SW 1271 (cell line): ENCODE measurements around the gene UNC13D.
"Not testable (repeated sequence)": the region's sequence is repeated elsewhere in the genome, so short reads cannot be mapped to it uniquely, and the experiment has no call there.

ENCODE experiments used
- DNase-seq, 2 experiments: peaks; one replicate each; lab custom pipeline; 2025; lab: John Stamatoyannopoulos, UW

Gene UNC13D

DNA sequence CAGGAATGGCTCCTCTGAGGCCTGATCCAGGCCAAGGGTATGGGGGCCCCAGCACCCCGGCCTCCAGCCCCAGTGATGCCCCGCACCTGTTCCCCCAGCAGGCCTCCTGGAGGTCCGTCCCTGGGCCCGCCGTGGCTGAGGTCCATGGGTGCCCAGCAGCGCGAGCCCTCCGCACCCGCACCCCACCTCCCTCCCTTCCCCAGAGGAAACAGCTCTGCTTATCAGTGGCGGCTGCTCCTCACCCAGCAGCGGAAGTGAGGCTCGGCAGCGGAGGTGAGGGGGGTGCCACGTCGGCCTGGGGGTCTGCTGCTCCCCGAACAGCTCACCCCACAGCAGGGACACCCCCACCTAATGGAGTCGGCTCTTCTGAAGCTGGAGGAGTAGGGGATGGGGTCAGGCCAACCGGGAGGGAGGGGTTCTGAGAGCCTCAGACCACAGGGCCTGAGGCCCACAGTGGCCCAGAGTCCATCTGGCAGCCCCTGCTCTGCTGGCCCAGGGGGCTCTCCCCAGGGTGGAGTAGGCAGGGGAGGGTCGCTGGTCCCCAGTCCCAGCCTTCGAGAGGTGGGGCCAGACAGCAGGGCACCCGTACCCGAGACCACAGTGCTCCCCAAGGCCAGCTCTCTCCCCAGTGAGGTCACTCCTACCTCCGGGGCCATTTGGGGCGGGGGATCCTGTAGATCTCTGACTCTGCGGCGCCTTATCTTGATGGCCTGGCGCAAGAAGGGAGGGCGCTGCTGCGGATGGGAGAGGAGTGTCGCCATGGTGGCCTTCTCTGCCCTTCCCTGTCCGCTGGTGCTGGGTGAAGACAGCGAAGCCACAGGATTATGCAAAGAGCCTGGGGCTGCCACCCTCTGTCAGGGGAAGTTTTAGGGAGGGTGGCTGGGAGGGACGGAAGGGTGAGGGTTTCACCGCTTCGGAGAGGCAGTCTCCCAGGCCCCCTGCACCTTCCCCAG is at the start of gene UNC13D:
TSS of gene UNC13D (minus strand) at position 828 of the 953 bp plus-strand sequence. CDS start at position 761, 67 bp downstream.
- DNase-seq, result no peak

DNA sequence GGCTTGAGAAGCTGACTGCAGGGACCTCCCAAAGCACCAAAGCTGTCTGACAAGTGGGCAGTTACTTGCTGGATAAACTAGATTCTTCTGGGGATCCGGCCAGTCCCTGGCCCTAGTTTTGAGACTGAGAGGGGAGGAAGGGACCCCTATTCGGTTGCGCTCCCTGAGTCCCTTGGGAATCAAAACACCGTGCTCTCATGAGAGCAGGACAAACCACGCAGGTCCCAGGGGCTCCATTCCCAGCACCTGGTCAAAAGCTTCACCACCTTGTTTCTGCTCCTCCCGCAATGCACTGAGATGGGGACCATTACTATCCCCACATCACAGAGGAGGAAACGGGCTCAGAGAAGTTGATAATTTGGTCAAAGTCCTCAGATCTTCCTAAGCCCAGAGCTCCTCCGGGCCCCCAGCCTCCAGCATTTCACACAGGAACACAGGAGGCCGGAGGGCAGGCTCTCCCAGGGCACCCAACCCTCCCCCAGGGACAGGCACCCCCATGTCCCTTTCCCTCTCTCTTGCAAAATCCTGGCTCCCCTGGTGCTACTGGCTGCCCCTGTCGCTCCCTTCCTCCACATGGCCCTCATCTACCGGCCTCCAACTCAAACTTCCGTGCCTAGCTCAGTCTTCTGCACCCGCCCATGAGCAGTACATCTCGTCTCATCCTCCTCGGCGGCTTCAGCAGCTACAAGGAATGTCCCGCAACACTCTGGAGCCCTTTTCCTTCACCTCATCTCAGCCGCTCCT is 49.3 kb upstream of the UNC13D start:
- DNase-seq, result no peak

DNA sequence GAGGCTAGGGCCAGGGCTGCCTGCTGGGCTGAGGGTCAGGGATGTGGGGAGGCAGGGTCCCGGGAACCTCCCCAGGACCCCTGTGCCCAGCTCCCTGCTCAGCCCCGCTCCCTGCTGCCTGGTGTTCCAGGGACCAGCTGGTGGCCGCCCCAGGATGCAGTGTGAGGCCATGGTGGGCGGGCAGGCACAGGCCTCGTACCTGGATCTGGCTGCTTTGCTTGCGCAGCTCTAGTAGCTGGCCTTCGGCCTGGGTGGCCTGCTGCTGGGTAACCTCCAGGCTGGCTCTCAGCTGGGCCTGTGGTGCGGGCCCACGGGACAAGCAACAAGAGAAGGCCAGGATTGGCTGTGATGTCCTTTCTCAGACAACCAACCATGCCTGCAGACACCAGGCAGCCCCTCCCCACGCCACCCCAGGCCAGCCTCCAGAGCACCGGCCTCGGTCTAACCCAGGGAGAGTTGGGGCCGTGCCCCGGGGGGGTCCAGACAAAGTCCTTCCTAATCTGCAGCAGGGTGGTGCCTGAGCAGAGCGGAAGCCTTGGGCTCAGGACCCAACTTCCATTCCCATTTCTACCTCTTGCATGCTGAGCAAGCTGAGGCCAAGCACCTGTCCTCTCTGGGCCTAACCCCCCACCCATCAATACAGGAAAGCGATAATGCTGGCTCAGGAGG is 48.5 kb upstream of the UNC13D start:
- DNase-seq, result no peak

DNA sequence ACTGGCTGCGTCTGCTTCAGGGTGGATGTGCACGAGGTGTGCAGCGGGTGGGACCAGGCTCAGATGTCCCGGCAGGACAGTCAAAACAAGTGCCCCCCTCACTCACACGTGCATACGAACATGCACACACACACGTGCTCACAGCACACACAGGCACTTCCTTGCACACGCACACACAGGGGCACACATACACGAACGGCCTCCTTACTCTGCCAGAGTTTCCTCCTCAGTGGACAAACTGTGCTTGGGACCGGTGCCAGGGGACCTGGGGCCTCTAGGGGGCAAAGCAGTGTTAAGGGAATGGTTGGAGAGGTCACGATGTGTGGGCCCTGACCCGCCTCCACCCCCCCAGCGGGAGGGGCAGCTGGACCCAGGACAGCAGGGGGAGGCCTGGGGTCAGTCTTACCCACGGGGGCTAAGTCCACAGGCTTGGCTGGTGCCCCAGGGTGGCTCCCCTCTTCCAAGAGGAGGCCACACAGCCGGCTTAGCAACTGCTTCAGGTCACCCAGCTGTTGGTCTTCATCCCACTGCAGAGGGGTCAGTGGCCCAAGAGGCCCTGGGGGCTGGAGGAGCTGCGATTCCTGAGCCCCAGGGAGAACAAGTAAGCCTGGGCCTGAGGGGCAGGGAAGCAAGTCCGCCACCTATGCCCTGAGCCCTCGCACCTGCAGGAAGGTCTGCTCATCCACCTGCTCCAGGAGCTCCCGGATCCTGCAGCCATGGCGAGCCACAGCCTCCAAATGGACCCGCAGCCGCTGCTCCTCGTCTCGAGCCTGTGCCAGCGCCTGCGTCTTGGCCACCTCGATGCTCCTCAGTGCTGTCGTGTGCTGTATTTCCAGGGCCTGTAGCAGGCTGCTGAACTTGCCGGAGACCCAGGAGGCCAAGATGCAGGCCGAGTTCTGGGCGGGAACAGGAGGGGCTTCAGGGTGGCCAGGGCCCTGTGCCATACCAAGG is 47.7 kb upstream of the UNC13D start:
- DNase-seq, result no peak

DNA sequence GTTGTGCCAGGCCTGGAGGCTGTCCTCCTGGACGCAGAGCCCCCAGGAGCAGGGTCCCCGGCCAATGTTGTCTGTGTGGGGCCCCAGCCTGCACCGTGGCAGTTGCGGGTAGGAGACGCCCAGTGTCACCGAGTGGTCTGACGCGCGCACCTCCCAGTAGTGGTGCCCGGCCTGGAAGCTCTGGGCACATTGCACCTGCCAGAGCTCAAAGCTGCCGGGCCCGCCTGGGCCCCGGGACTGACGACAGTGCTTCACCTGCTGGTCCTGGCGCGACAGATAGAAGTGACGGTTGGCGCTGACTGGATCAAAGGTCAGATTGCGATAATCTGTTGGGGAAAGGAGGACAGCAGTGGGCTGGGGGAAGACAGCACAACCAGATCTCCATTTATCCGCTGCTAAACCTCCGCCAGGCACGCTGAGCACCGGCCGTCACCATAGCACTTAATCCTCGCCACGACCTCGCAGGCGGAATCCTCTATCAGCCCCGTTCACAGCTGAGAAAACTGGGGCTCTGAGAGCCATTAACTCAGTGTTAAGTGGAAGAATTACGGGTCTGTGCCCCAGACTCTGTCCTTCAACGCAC is 46.9 kb upstream of the UNC13D start:
- DNase-seq, result no peak

DNA sequence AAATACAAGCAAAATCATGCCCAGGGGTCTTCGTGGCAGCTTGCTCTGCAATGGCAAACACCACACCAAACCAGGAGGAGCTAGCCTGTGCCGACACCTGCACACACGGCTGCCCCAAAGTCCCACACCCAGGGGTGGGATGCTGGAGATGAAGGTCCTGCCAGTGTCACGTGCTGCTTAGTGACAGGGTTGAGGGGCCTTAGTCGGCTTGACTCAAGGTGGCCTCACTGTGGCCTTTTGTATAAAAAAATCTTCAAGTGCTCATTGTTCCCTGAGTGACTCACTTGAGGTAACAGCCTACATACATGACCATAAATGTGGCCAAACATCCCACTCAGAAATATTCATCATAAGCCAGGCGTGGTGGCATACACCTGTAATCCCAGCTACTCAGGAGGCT is 45.2 kb upstream of the UNC13D start:
- no peak for DNase-seq

DNA sequence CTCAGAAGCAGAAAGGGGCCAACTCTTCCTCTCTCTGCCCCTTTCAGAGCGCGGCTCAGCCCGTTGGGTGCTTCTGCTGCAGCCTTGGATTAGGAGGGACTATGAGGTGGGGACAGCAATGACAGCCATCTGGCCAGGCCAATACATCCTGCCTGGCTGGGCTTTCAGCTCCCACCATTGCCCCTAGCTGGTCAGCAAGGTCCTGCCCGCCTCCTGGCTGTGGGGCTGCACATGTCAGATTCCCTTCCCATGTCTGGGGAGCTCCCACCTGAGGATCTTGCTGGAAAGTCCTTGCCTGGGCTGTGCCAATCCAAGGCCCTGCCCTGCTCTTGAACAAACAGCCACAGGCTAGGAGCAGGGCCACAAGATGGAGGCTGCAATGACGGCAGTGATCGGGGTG is 44.3 kb upstream of the UNC13D start:
- DNase-seq, result no peak

DNA sequence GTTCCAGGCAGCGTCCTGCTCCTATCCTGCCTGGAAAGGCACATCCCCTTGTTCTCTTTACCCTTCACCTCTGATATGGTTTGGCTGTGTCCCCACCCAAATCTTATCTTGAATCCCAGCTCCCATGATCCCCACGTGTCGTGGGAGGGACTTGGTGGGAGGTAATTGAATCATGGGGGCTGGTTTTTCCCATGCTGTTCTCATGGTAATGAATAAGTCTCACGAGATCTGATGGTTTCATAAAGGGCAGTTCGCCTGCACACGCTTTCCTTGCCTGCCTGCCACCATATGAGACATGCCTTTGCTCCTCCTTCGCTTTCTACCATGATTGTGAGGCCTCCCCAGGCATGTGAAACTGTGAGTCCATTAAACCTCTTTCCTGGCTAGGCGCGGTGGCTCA is 41.7 kb upstream of the UNC13D start:
- DNase-seq, result not testable (repeated sequence)

DNA sequence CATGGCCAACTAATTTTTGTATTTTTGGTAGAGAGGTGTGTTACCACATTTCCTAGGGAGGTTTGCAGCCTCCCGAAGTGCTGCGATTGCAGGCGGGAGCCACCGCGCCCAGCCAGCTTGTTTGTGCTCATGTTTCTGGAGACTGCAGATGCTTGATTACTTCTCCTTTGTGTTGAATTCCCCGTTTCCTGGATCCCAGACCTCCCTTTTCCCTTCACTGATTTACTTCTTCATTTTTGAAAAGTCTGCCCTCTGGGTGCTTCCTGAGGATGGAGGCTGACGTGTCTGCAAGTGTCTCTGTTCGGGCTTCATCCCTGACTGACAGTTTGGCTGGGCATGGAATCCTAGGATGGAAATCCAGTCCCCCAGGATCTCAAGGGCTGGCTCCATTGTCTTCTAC is 41.2 kb upstream of the UNC13D start:
- no peak for DNase-seq

DNA sequence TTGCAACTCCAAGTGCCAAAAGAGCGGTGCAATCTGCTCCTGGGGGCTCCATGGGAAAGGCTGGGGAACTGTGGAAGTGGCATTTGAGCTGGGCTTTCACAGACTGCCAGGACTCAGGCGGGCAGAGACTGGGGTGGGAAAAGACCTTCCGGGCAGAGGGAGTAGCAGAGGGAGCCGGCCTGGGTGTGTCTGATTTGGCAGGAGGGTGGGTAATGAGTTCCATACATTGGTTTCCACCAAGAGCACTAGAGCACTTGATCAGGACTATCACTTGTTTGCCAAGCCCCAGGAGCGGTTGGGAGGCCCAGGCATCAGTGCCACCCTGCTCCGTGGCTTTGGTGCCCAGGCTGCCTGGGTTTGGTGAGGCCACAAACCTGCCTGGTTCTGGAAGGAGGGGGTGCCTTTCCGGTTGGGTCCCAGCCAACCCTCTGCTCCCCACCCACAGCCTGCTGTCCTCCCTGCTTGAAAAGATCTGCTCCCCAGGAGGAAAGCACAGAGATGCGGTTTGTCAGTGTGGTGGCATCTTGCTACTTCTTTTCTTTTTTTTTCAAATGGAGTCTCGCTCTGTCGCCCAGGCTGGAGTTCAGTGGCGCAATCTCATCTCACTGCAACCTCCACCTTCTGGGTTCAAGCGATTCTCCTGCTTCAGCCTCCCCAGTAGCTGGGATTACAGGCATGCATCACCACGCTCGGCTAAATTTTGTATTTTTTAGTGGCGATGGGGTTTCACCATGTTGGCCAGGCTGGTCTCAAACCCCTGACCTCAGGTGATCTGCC is 37.7 kb upstream of the UNC13D start:
- DNase-seq, result no peak

DNA sequence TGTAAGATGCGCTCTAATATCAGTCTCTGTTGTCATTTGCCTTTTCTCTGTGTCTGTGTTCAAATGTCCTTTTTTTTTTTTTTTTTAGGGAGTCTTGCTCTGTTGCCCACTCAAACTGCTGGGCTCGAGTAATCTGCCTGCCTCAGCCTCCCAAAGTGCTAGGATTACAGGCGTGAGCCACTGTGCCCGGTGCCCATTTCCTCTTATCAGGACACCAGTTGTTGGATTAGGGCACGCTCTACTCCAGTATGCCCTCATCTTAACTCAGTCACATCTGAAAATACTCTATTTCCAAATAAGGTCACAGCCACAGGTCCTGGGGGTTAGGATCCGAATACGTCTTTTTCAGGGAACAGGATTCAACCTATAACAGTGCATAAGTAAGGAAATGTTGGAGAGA is 36.1 kb upstream of the UNC13D start:
- no peak for DNase-seq

DNA sequence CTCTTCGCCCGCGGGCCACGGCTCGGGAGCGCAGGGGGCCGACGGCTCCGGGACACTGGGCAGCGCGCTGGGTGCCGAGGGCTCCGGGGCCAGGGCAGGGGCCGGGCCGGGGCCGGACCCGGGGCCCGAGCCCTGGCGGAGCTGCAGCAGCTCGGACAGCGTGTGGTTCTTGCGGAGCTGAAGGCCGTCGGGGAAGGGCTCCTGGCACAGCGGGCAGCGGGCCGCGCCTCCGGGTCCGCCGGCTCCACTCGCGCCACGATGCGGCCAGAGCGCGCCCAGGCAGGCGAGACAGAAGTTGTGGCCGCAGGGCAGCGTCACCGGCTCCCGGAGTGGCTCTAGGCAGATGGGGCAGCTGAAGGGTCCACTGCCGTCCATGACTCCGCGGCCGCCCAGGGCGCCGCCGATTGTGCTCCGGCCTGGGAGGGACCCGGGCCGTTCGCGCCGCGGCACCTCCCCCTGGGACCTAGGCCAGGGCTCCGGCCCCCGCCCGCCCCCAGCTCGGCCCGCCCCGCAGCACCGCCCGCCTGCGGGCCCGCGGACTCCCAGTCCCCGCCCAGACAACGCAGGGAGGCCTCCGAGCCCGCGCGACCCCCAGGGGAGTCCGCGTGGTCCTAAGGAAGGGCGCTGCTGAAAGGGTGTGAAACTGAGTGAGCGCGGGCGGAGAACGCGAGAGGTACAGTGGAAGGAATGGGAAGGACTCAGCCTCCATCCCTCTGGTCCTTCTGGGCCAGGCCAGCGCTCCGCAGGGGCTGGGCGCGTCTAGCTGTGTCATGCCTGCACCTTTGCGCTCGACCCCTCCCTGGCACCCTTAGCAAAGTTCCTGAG is 34.2 kb upstream of the UNC13D start, which contains the start of gene TRIM47:
TSS of gene TRIM47 (minus strand) at position 408 of the 825 bp plus-strand sequence. CDS start at position 375, 33 bp downstream.
- DNase-seq, result peak in 1 of 2 experiments; percentile 55

DNA sequence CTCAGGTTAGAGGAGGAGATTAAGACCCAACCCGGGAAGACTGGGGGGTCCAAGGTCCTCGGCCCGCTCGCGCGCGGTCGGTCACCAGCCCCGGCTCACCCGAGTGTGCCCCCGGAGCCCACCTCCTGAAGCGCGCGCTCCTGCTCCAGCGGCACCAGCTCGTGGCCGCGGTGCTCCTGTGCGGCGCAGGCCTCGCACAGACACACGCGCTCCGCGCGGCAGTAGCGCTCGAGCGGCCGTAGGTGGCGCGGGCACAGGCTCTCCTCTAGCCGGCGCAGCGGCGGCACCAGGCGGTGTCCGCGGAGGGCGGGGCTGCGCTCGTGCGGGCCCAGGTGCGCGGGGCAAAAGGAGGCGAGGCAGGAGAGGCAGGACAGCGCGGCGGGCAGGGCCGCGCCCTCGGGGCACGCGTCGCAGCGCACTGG is 33.6 kb upstream of the UNC13D start:
- DNase-seq, result peak in 1 of 2 experiments; percentile 52

DNA sequence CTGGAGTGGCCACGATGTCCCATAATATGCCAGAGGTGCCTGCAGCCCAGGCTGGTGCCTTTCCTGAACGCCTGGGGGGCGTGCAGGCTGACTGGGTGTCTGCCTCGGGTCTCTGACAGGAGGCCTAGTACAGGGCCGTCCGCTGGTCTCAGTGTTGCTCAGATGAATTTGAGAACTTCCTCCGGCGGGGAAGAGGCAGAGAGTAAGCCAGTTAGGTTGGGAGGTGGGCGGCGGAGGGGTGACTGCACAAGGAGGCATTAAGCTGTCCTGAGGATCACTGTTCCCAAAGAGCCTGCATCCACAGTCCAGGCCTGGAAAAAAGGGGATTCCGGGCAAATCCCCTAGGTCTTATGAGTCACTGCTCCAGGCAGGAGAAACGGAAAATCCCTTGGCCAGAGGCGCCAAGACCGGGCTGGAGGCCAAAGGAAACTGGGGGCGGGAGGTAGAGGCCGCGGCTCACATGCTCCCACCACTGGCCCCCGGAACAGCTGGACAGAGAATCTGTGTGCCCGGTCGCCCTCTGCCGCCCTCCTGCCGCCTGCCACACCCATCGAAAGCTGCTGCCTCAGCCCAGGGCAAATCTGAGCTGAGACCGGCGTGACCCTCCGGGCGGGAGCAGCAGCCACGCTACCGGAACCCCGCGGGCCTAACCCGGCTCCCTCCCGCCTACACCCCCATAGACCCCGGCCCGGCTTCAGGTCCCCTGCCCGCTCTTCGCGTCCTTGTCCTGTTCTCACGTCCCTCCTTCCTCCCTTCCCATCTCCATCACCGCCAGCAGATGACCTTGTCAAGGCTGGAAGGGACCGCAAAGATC is 32.9 kb upstream of the UNC13D start:
- DNase-seq, result peak; percentile 71 to 92

DNA sequence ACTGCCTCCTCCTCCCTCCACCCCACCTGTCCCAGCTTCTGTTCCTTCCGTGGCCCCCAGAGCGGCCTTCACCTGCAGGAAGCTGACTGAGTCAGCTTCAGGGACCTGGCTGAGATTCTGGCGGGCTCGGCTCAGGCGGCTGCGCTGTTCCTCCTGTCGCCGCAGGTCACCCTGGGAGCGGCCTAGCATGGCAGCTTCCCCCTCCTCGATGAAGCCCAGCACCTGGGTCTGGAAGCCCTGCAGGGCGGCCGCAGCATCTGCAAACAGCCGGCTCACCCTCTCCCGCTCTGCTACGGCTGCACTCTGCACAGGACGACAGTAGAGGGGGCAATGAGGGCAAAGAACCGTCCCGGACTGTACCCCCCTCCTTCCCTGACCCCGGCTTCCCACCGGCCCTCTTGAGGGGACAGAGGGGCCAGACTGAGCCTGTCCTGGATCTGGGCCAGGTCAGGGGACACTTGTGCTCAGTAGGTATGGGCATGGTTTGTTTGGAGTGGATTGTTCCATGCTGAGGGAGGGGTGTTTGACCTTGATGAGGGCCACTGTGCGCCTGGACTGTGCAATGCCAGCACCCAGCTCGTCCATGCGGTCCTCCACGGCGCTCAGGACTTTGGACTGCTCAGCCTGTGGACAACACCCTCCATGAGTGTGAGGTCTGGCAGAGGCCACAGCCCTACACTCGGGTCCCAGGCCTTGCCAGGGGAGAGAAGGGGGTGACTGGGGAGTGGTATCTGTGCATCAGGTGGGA is 32.2 kb upstream of the UNC13D start:
- DNase-seq, result peak in 1 of 2 experiments; percentile 39

DNA sequence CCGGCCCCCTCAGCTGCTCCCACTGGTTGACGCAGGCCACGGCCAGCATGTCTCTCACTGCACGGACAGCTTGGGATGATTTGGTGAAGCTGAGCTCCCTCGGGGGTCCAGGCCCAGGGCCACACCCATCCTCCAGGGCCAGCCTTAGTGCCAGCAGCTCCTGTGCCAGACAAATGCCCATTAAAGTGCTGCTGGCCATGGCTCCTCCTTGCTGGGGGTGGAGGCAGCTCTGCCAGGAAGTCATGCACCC is 31.7 kb upstream of the UNC13D start:
- DNase-seq, result peak in 1 of 2 experiments; percentile 42

DNA sequence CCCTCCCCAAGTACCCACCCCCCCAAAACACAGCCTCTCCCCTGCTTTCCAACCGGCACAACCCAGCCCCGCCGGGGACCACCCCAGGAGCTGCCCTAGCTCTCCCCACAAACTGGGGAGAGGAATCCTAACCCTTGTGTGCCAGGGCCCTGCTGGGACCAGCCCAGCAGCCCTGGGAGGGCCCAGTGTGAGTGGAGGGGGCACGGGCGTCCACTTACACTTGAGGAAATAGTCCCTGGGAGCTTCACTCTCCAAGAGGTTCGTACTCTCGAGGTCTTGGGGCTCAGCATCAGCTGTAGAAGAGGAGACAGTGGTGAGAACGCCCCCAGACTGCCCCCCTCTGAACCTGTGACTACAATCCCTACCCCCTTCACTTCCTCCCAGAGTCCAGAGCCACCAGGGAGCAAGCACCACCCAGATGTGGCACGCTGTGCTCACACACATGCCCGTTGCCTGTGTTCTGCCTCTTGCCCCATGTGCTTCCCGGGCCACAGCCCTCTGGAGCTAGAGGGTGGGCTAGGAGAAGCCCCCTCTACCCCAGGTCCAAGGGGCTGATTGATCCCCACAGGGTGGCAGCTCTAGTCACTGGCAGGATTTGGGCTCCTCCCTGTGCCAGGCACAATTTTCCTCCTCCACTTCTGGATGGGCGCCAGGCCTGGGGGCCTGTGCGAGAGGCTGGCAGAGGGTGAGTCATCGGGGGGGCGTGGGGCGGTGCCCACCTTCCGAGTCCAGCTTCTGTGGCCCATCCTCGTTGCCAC is 31.2 kb upstream of the UNC13D start:
- peak in 1 of 2 experiments; percentile 42 for DNase-seq
